H9 (cell line): ENCODE data around the gene OR10Z1. TPM values are rescaled to one million over a fixed set of nuclear protein-coding genes. Genes with fewer than 3 reads are reported as not detected.

ENCODE experiments used
- DNase-seq: peaks from one replicate; pipeline ENCODE4 v3.0.0-alpha.2; 2017
- H2AFZ ChIP-seq: one replicate; pipeline ENCODE4 v1.6.1; 2013; ENCODE audit warnings: mild to moderate bottlenecking, low read length, control low read depth, moderate library complexity
- H2AK5ac ChIP-seq: 2 replicates; pipeline ENCODE4 v1.6.1; 2013; ENCODE audit warnings: low read length, control low read depth, mixed read lengths; ENCODE audit not compliant: insufficient read length
- H2BK120ac ChIP-seq: one replicate; pipeline ENCODE4 v1.6.1; 2013; ENCODE audit warnings: low read depth, mild to moderate bottlenecking, low read length, control low read depth, inconsistent platforms; ENCODE audit not compliant: poor library complexity, severe bottlenecking
- H2BK12ac ChIP-seq: 2 replicates; pipeline ENCODE4 v1.6.1; 2013; ENCODE audit warnings: low read length, control low read depth, mixed read lengths, low read depth; ENCODE audit not compliant: insufficient read length
- H2BK15ac ChIP-seq: 2 replicates; pipeline ENCODE4 v1.6.1; 2013; ENCODE audit warnings: low read depth, low read length, control low read depth
- H2BK20ac ChIP-seq: one replicate; pipeline ENCODE4 v1.6.1; 2013; ENCODE audit warnings: low read depth, mild to moderate bottlenecking, low read length, control low read depth, inconsistent platforms; ENCODE audit not compliant: poor library complexity, severe bottlenecking
- H2BK5ac ChIP-seq: 2 replicates; pipeline ENCODE4 v1.6.1; 2013; ENCODE audit warnings: low read length, control low read depth, mixed read lengths; ENCODE audit not compliant: insufficient read length
- H3K14ac ChIP-seq: 2 replicates; pipeline ENCODE4 v1.6.1; 2013; ENCODE audit warnings: low read length, control low read depth; ENCODE audit not compliant: insufficient read depth
- H3K18ac ChIP-seq: 2 replicates; pipeline ENCODE4 v1.6.1; 2013; ENCODE audit warnings: low read depth, mild to moderate bottlenecking, mixed read lengths, low read length, control low read depth; ENCODE audit not compliant: insufficient read length
- H3K23ac ChIP-seq: 2 replicates; pipeline ENCODE4 v1.6.1; 2013; ENCODE audit warnings: low read length, control low read depth, mixed read lengths, low read depth; ENCODE audit not compliant: insufficient read length
- H3K23me2 ChIP-seq: 2 replicates; pipeline ENCODE4 v1.6.1; 2013; ENCODE audit warnings: low read depth, mild to moderate bottlenecking, mixed read lengths, low read length, control low read depth; ENCODE audit not compliant: insufficient read length, poor library complexity, severe bottlenecking
- H3K27ac ChIP-seq: 2 replicates; pipeline ENCODE4 v1.5.1; 2013; ENCODE audit warnings: low read length, control low read depth, mixed read lengths, low read depth; ENCODE audit not compliant: insufficient read length
- H3K27me3 ChIP-seq: 2 replicates; pipeline ENCODE4 v1.6.1; 2013; ENCODE audit warnings: low read length, control low read depth, inconsistent platforms; ENCODE audit not compliant: insufficient read depth
- H3K4ac ChIP-seq: 2 replicates; pipeline ENCODE4 v1.6.1; 2013; ENCODE audit warnings: low read depth, mild to moderate bottlenecking, control low read depth, inconsistent platforms, low read length, moderate library complexity
- H3K4me1 ChIP-seq: 2 replicates; pipeline ENCODE4 v1.6.1; 2013; ENCODE audit warnings: low read length, control low read depth, inconsistent platforms; ENCODE audit not compliant: insufficient read depth
- H3K4me2 ChIP-seq: 2 replicates; pipeline ENCODE4 v1.6.1; 2013; ENCODE audit warnings: low read length, control low read depth, mixed read lengths; ENCODE audit not compliant: insufficient read length, insufficient read depth
- H3K56ac ChIP-seq: 2 replicates; pipeline ENCODE4 v1.6.1; 2013; ENCODE audit warnings: low read depth, mild to moderate bottlenecking, mixed read lengths, low read length, control low read depth; ENCODE audit not compliant: insufficient read length
- H3K79me1 ChIP-seq: 2 replicates; pipeline ENCODE4 v1.6.1; 2013; ENCODE audit warnings: low read depth, mild to moderate bottlenecking, moderate library complexity, low read length, control low read depth, inconsistent platforms; ENCODE audit not compliant: insufficient read depth, poor library complexity, severe bottlenecking
- H3K79me2 ChIP-seq: 2 replicates; pipeline ENCODE4 v1.6.1; 2013; ENCODE audit warnings: low read length, control low read depth, inconsistent platforms; ENCODE audit not compliant: insufficient read depth
- H3K9ac ChIP-seq: 2 replicates; pipeline ENCODE4 v1.6.1; 2013; ENCODE audit warnings: low read length, control low read depth, mixed read lengths; ENCODE audit not compliant: insufficient read length; ENCODE audit errors: extremely low read depth
- H3K9me3 ChIP-seq: one replicate; pipeline ENCODE4 v1.6.1; 2013; ENCODE audit warnings: low read depth, low read length, inconsistent platforms; ENCODE audit not compliant: control insufficient read depth
- H3T11ph ChIP-seq: one replicate; pipeline ENCODE4 v1.6.1; 2013; ENCODE audit warnings: mild to moderate bottlenecking, low read length, control low read depth, inconsistent platforms
- H4K20me1 ChIP-seq: one replicate; pipeline ENCODE4 v1.6.1; 2013; ENCODE audit not compliant: control insufficient read depth, insufficient read length, insufficient read depth
- H4K5ac ChIP-seq: 2 replicates; pipeline ENCODE4 v1.6.1; 2013; ENCODE audit warnings: low read depth, mild to moderate bottlenecking, mixed read lengths, low read length, control low read depth; ENCODE audit not compliant: insufficient read length
- H4K8ac ChIP-seq: replicated peaks from 2 replicates; pipeline ENCODE4 v1.6.1; 2013; ENCODE audit warnings: low read length, control low read depth, mixed read lengths, low read depth; ENCODE audit not compliant: insufficient read length
- H4K91ac ChIP-seq: 2 replicates; pipeline ENCODE4 v1.6.1; 2013; ENCODE audit warnings: low read depth, mild to moderate bottlenecking, moderate library complexity, mixed read lengths, low read length, control low read depth; ENCODE audit not compliant: insufficient read length
- H3K27ac Mint-ChIP-seq, 3 experiments: 2 replicates in 2 of 3; 3 replicates in 1 of 3; pipeline ENCODE4 v1.8.0; 2020 to 2021; ENCODE audit warnings: mixed read lengths in 3 of 3, mild to moderate bottlenecking in 1 of 3, moderate library complexity in 1 of 3
- H3K27me3 Mint-ChIP-seq: 2 replicates; pipeline ENCODE4 v1.8.0; 2021; ENCODE audit warnings: low read depth, mild to moderate bottlenecking, moderate library complexity, mixed read lengths
- H3K36me3 Mint-ChIP-seq, 3 experiments: 2 replicates in 2 of 3; 3 replicates in 1 of 3; pipeline ENCODE4 v1.8.0; 2020 to 2021; ENCODE audit warnings: low read depth in 3 of 3, mixed read lengths in 3 of 3; ENCODE audit not compliant: insufficient read depth in 1 of 3
- H3K4me1 Mint-ChIP-seq, 2 experiments: 2 replicates each; pipeline ENCODE4 v1.8.0; 2020; ENCODE audit warnings: mixed read lengths in 2 of 2
- H3K4me3 Mint-ChIP-seq, 2 experiments: 2 replicates in 1 of 2; 3 replicates in 1 of 2; pipeline ENCODE4 v1.8.0; 2020 to 2021; ENCODE audit warnings: mild to moderate bottlenecking in 2 of 2, mixed read lengths in 2 of 2, moderate library complexity in 1 of 2
- H3K9me3 Mint-ChIP-seq, 2 experiments: 2 replicates in 1 of 2; 3 replicates in 1 of 2; pipeline ENCODE4 v1.8.0; 2020; ENCODE audit warnings: mild to moderate bottlenecking in 2 of 2, mixed read lengths in 2 of 2, moderate library complexity in 1 of 2
- CTCF ChIP-seq: fragments of 200-600 bp; sonication (generic); conservative IDR thresholded peaks from 3 replicates; pipeline ENCODE4 v1.8.0; 2021; ENCODE audit warnings: antibody characterized with exemption, mild to moderate bottlenecking
- WGBS: extraction: QIAGEN DNeasy Blood & Tissue Kit; methylation state at CpG from one replicate; pipeline ENCODE4 v1.1.7; 2013; ENCODE audit warnings: missing lambda C conversion rate, low lambda C conversion rate, mixed read lengths; ENCODE audit not compliant: insufficient read length; ENCODE audit errors: extremely low coverage; 5-methylcytosine and 5-hydroxymethylcytosine counted together
- total RNA-seq: library from RNA; stranded (reverse); gene quantifications from 2 replicates; pipeline ENCODE4 v1.2.1, GENCODE V29; 2021

The OR10Z1 gene
- total RNA-seq, 1 experiment from 2014 or later: not detected

DNA sequence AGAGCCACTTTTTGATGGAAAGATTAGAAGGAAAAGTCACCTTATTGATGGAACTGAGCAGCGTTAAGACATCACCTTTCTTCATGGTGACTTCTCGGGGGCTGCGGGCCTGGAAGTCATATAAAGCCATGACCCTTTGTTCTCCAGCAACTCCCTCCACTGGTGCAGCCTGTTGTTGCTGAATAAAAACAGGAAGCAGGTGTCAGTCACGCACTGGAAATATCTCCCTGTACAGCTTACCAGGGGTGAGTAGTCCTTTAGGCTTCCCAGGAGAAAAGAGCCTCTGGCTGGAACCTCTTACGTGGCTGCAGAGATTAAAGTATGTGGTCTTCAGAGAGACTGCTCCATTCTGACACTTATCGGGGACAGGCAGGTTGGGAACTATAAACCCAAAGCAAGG lies 49.5 kb downstream of the OR10Z1 start:
- H3K4me3 Mint-ChIP-seq: no peak overlapping the region
- Histone ChIP-seq H3K27me3 (no peaks in the 10 kb centered on the region; the same call in 1 of the 2 replicates), H3K23me2 (no peaks in the 10 kb centered on the region), H3K9ac (no peak overlapping the region), H3K14ac (no peak overlapping the region), H3T11ph (no peak overlapping the region), H2BK120ac (no peak overlapping the region), H3K23ac (no peak overlapping the region), H3K18ac (no peak overlapping the region), H3K4me2 (no peak overlapping the region), H3K9me3 (no peaks in the 10 kb centered on the region), H2AFZ (no peak overlapping the region), H2BK20ac (no peak overlapping the region), H4K8ac (no peak overlapping the region), H2BK12ac (no peak overlapping the region), H4K91ac (no peak overlapping the region), H2BK5ac (no peak overlapping the region), H4K5ac (no peak overlapping the region), H2AK5ac (no peak overlapping the region), H3K27ac (no peak overlapping the region), H3K79me1 (no peaks in the 10 kb centered on the region), H3K4ac (no peak overlapping the region), H3K79me2 (no peaks in the 10 kb centered on the region), H3K4me1 (no peaks in the 10 kb centered on the region; the same call in 1 of the 2 replicates), H4K20me1 (no peaks in the 10 kb centered on the region), H3K56ac (no peak overlapping the region), H2BK15ac (no peak overlapping the region)
- no peaks in the 10 kb centered on the region for H3K27me3 Mint-ChIP-seq
- no peaks in the 10 kb centered on the region for H3K4me1 Mint-ChIP-seq
- H3K36me3 Mint-ChIP-seq: no peaks in the 10 kb centered on the region
- DNase-seq: no peak
- no peak for TF ChIP-seq CTCF
- WGBS: no CpG with 5 or more reads among the region's 6 CpGs
- H3K9me3 Mint-ChIP-seq: no peaks in the 10 kb centered on the region
- H3K27ac Mint-ChIP-seq: peak overlapping the region in 1 of 3 experiments; percentile 90; a peak in 1 of 7 replicates

Other genes starting within 250 kb of the OR10Z1 start
- gene OR10T2, start 205.8 kb upstream of the OR10Z1 start, total RNA-seq: not detected in 2 replicates
- not detected in 2 replicates for gene OR10K2, start 179.0 kb upstream of the OR10Z1 start, total RNA-seq
- not detected in 2 replicates for gene OR10K1, start 143.4 kb upstream of the OR10Z1 start, total RNA-seq
- not detected in 2 replicates for gene OR10R2, start 133.0 kb upstream of the OR10Z1 start, total RNA-seq
- gene OR6Y1, start 50.9 kb upstream of the OR10Z1 start, total RNA-seq: not detected in 2 replicates
- not detected in 2 replicates for gene OR6P1, start 34.7 kb upstream of the OR10Z1 start, total RNA-seq
- gene OR10X1, start 25.4 kb upstream of the OR10Z1 start, total RNA-seq: not detected in 2 replicates
- gene SPTA1, start 81.4 kb downstream of the OR10Z1 start, total RNA-seq: not detected in 2 replicates
- not detected in 2 replicates for gene OR6K2, start 95.4 kb downstream of the OR10Z1 start, total RNA-seq
- not detected in 2 replicates for gene OR6K3, start 115.5 kb downstream of the OR10Z1 start, total RNA-seq
- not detected in 2 replicates for gene OR6K6, start 149.5 kb downstream of the OR10Z1 start, total RNA-seq
- gene OR6N1, start 166.9 kb downstream of the OR10Z1 start, total RNA-seq: not detected in 2 replicates
- not detected in 2 replicates for gene OR6N2, start 175.9 kb downstream of the OR10Z1 start, total RNA-seq
- gene MNDA, start 226.1 kb downstream of the OR10Z1 start, total RNA-seq: not detected in 2 replicates